NOMO-1 treated with DMSO at 0.1 percent for 48 hours (cell line): Measurements from ENCODE around the gene RGS8.

ENCODE experiments used
- DNase-seq: peaks from one replicate; lab custom pipeline; 2025; ENCODE audit not compliant: unreplicated experiment; lab: John Stamatoyannopoulos, UW

The RGS8 gene

GRCh38 chr1:182672487-182672836 is 11.9 kb downstream of the RGS8 start:
- no peak for DNase-seq

DNA sequence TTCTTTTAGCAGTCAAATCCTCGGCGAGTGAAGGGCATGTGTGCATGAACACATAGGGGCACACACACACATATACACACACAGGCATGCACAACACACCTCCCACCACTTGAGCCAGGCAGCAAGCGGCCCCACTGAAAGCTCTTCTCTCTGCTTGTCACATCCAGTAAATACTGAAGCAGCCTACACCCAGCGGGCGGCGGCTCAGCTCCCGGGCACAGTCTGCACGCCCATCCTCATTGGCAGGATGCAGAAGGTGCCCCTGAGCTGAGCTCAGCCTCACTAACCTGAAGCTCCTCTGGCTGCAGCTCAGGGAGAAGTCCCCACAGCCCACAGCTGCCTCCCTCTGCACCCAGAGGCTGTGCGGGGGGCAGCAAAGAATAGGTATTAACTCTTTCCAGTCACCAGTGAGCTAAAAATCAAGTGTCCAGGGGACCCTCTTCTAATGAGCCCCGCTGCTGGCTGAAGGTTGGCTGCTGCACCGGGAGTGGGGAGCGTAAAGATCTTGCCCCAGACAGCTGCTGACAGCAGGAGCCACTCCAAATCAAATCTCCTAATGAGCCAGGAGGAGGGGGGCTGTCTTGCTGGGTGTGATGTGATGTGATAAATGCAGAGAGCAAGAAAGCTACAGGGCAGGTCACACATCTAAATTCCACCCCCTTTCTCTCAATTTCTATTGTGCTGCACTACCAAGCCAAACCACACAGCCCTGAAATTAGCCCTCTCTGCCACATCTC is 12.5 kb downstream of the RGS8 start:
- no peak for DNase-seq

DNA sequence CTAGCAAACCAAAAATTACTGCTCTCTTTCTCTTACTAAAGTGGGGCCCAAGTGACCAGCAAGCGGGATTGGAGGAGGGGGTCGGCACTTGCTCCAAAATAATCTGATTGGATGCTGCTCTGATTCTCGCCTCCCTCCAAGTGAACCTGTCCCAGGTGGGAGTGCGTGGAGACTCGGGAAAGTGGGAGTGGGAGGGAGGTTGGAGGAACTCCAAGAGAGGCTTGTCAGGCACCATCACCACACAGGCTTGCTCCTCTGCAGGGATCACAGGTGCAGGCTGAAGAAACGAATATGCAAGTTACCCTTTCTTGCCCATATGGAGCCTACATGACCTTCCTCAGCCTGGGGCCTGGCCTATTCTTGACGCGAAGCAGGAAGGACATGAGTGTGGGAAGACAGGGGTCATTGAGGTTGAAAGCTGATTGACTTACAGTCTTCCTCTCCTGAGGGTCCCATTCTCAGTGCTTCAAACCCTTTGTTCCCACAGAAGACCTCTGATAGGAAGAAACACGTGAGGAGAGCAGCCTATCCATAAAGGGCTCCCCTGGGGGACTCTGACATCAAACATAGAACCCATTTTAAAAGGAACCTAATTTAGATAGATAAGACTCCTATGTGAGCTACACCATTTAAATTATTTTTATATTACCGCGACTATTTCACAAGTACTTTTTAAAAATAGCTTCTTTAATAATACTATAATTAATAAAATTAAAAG is 14.2 kb downstream of the RGS8 start:
- no peak for DNase-seq

DNA sequence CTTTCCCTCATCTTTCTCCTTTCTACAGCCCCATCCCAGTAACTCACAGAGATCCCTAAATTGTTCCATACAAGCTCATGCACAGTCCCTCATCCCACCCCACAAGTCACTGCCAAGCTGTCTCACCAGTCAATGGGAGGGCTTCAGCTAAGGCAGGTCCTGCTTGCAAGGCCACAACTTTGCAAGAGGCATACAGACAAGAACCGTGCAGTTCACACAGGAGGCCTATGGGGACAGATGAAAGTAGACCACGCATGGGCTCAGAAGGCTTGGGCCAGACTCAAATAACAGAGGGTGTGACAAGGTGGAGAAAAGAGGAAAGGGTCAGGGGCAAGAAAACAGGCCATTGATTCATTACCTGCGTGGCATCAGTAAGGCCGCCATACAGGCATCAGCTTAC is 15.1 kb downstream of the RGS8 start:
- no peak for DNase-seq

GRCh38 chr1:182668521-182669054 is 15.8 kb downstream of the RGS8 start:
- no peak for DNase-seq

GRCh38 chr1:182667848-182668505 is 16.4 kb downstream of the RGS8 start:
- DNase-seq = no peak

GRCh38 chr1:182666706-182667105 is 17.7 kb downstream of the RGS8 start:
- no peak for DNase-seq

DNA sequence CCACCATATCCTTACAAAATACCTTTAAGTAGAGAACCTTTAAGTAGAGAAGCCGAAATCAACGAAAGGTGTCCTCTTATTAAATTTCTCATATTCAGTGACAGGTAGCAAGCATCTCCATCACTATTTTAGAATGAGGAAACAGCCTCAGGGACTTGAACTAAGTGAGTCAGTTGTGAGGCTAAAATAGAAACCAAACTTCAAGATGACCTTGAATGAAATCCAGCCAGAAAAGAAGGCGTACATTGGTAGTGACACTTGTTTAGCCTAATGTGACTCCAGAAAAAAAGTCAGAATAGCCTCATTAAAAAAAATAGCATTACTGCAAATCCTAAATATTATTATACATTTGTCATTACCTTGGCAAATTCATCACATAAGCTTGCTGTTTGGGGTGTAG is 20.1 kb downstream of the RGS8 start:
- DNase-seq = no peak

- DNase-seq = no peak
Observed at GRCh38 chr1:182662956-182663355, 21.4 kb downstream of the RGS8 start.

DNA sequence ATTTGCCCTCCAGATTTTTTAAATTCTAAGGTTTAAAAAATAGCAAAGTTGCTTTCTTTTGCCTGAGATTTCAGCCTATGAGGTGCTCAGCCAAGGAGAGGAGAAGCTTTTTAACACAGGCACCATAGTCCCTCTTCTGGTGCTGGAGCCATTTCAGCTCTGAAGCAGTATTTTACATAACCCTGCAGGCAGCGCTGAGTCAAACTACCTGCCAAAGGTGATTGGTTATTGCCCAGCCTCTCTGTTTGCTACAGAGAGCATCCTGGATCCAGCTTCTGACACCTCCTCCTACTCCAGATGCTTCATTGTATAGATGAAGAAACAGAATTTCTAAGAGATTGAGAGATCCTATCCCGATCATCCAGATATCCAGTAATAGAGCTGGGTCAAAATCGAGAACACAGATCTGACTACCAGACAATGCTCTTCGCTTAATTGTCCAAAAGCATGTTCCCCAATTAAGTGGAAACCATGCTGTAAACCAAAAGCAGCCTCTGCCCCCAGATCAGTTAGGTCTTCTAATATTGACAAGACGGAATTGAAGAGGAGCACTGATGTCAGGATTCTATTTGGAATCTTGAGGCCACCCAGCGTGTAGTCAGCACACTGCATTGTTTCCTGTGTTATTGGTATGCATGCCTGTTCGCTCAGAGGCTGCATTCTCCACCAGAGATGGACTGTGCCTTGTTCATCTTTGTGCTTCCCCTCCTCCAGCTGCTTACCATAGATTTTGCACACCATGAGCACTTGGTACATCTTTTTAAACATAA is 22.1 kb downstream of the RGS8 start:
- DNase-seq = no peak

- no peak for DNase-seq
Observed at GRCh38 chr1:182658055-182658454, 26.3 kb downstream of the RGS8 start.

DNA sequence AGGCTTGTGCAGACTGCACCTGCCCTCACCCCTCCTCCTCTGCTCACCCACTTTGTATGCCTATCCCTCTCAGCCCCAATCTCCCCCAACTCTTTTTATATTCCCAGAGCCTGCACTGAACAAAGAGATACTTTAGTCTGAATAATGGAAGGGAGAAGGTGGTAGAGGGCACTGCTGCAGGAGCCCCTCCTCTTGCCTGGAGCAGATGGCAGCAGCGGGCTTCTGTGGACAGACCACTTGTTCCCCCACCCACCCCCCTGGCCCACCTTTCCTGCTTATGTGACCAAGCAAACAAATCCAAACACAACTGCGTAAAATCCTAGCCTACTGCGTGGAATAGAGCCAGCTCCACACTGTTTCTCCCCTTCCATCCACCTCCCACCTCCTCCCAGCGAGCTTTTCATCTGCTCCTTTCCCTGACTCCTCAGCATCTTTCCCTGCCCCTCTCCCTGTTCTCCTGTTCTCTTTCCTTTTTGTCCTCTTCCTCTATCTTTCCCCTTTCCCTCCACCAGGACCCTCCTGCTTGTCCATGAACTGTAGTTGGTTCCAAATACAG is 27.5 kb downstream of the RGS8 start:
- DNase-seq = no peak

DNA sequence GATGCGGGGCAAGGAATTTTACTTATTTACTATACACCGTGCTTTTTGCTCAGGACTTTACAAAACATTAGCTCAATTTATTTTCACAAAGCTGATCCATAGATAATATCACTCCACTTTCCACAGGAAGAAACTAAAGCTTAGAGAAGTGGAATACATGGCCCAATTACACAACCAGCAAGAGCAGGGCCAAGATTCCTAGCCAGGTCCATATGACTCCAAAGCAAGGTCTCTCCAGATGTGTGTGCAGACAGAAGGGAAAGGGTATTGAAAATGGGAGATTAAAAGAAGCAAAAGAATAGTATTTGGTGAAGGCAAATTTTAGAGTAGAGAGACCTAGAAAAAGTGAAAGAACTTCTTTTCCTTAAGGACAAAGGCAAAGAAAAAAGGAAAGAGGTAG is 30.4 kb downstream of the RGS8 start:
- DNase-seq = no peak

DNA sequence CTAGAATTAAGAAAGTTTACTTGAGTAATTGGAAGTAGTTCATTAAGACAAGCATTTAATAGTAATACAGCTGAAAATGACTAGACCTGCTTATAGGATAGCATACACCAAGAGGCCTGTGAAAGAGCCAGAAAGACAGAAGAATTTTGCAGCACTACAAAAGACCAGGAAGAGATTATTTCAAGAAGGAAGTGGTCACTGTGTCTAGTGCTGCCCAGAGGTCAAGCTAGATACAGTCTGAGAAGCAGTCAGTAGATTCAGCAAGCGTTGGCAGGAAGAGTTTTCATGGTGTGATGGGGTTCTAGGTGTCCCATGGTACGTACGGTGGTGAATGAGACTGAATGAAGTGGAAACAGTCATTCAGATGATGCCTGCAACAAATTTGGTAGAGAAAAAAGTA is 31.5 kb downstream of the RGS8 start:
- DNase-seq = no peak

DNA sequence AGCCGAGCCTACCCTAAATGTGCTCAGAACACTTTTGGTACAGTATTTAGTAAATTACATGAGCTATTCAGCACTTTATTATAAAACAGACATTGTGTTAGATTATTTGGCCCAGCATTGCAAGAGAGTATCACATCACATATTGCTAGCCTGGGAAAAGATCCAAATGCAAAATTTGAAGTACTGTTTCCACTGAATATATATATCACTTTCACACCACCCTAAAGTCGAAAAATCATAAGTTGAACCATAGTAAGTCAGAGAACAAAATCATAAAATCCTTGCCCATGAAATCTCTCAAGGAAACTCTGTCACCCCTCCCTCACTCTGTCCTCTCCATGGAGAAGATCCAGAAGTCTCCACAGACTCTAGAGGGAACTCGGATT is 33.1 kb downstream of the RGS8 start:
- DNase-seq = no peak

DNA sequence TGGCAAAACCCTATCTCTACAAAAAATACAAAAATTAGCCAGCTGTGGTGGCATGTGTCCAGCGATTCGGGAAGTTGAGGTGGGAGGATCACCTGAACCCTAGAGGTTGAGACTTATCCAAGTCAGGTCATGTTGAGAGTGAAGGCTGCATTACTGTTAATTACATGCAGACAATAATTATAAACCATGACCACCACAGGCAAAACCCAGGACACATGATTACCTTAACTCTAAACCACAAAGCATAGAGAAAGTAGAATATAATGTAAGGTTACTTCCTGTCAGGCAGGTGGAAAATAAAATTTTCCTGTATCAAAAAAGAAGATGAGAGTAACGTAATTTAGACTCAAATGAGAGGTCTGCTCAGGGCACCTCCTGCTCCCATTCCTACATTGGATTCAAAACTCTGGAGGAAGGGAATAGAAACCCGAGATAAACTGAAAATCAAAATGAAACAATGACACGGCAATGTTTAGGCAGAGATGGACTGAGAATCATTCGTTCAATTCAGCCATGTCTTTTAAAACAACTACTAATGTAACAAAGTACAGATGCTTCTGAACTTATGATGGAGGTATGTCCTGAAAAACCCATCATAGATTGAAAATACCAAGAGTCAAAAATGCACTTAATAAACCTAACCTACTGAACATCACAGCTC is 33.6 kb downstream of the RGS8 start:
- no peak for DNase-seq

- DNase-seq = no peak
Observed at GRCh38 chr1:182649041-182649440, 35.3 kb downstream of the RGS8 start.

GRCh38 chr1:182646739-182647138 is 37.6 kb downstream of the RGS8 start:
- no peak for DNase-seq

DNA sequence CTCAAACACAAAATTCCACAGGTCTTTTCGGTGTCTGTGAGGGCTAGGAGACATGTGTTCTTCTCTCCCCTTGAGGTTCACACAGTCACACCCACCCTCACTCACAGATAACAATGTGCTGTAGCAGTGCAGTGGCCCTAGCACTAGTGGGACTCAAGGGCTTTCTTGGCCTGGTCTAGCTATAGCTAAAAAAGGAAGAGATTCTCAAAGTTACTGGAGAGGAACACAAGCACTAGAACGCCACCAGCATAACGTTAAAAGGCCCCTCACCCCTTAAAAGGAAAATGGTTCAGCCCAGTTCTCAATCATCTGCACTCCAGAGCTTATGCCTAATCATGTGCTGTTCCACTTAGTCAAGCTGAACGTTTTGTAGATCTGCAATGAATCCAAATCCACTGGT is 39.5 kb downstream of the RGS8 start:
- no peak for DNase-seq

DNA sequence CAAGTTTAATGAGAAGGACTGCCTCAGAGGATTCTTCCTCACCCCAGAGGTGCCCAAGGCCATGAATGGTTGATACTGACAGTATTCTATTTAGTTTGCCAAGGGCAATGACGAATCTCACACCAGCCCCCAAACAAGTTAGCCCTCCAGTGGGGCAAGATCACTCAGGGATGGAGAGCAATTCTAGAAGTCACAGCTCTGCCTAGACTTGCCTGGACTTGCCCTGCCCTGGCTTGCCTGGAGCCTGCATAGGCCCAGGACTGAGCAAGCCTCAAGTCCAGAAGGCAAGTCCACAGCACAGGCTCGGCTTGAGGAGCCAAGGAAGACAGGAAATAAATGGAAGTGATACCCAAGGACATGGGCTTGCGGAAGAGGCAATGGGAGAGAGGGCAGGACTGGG is 40.7 kb downstream of the RGS8 start:
- no peak for DNase-seq

GRCh38 chr1:182642461-182642860 is 41.9 kb downstream of the RGS8 start:
- DNase-seq = no peak
